SK-N-MC (cell line): ENCODE measurements around the gene SRCAP.

ENCODE experiments used
- EZH2 ChIP-seq: fragments of 200-600 bp; sonication (generic); IDR thresholded peaks from one replicate; pipeline ENCODE4 v1.6.1; 2017; ENCODE audit warnings: antibody characterized with exemption
- POLR2AphosphoS5 ChIP-seq: IDR thresholded peaks from 2 replicates; pipeline ENCODE4 v1.6.1; 2012; ENCODE audit warnings: mild to moderate bottlenecking, low read depth, low read length, borderline replicate concordance

- TF ChIP-seq POLR2AphosphoS5 (no peak), EZH2 (no peak)
Measured at GRCh38 chr16:30669026-30669902, 29.7 kb upstream of the SRCAP start.
